IPS DF 6.9 (cell line): Measurements from ENCODE around the gene MYB.
"Not testable (repeated sequence)": the region's sequence is repeated elsewhere in the genome, so short reads cannot be mapped to it uniquely, and the experiment has no call there.

ENCODE experiments used
- DNase-seq: peaks from one replicate; pipeline ENCODE4 v3.0.0-alpha.2; 2013; ENCODE audit warnings: low read depth, low spot score
- H3K27ac ChIP-seq: one replicate; pipeline ENCODE4 v1.5.1; 2013; ENCODE audit warnings: low read length, control low read depth
- H3K27me3 ChIP-seq: 2 replicates; pipeline ENCODE4 v1.6.1; 2013; ENCODE audit warnings: mild to moderate bottlenecking, low read length; ENCODE audit not compliant: control insufficient read depth, insufficient read depth
- H3K36me3 ChIP-seq: 2 replicates; pipeline ENCODE4 v1.6.1; 2013; ENCODE audit warnings: low read length; ENCODE audit not compliant: control insufficient read depth, insufficient read depth
- H3K4me1 ChIP-seq: 2 replicates; pipeline ENCODE4 v1.6.1; 2013; ENCODE audit warnings: low read length; ENCODE audit not compliant: control insufficient read depth, insufficient read depth
- H3K4me3 ChIP-seq: 2 replicates; pipeline ENCODE4 v1.5.1; 2013; ENCODE audit warnings: mild to moderate bottlenecking, low read length
- H3K9me3 ChIP-seq: 2 replicates; pipeline ENCODE4 v1.6.1; 2013; ENCODE audit warnings: low read length, inconsistent platforms; ENCODE audit not compliant: control insufficient read depth, insufficient read depth
- WGBS: extraction: QIAGEN DNeasy Blood & Tissue Kit; methylation state at CpG from one replicate; pipeline ENCODE4 v1.1.7; 2013; ENCODE audit warnings: mixed read lengths, missing lambda C conversion rate; ENCODE audit not compliant: insufficient read length, insufficient coverage; 5-methylcytosine and 5-hydroxymethylcytosine counted together

MYB gene

DNA sequence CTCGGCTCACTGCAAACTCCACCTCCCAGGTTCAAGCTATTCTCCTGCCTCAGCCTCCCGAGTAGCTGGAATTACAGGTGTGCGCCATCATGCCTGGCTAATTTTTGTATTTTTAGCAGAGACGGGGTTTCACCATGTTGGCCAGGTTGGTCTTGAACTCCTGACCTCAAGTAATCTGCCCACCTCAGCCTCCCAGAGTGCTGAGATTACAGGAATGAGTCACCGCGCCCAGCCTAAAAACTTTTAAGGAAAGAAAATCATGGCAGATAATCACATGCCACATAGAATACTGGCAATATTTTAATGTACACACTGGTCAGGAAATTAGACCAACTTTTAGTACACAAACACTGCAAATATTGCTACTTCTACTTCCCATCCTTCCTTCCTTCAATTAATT, 16.7 kb upstream of the MYB start:
- H3K27ac ChIP-seq, H3K9me3 ChIP-seq, H3K4me3 ChIP-seq, H3K36me3 ChIP-seq, H3K27me3 ChIP-seq, H3K4me1 ChIP-seq, DNase-seq: not testable (repeated sequence)
- WGBS: no CpG with 5 or more reads among the region's 6 CpGs

DNA sequence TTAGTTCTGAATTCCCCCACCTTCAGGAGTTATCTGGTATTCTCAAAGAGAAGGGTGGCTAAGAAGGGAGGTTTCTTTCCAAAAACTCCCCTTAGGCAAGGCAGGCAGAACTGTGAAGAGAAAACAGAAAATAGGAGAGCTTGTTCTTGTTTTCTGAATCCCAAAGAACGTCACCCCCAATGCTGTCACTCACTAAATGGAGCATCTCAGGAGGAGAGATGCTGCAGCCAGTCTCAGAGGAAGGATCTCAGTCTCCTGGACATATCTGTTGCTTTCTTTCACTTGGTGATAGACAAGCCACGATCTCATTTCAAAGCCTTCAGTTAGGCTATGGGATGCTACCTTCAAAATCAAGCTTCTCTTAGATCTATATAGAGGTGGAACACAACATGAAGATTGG, 16.1 kb upstream of the MYB start:
- Histone ChIP-seq H3K27me3 (no peaks in the 10 kb centered on the region), H3K27ac (no peak overlapping the region), H3K9me3 (no peaks in the 10 kb centered on the region), H3K4me1 (no peaks in the 10 kb centered on the region), H3K36me3 (no peaks in the 10 kb centered on the region), H3K4me3 (no peak overlapping the region)
- WGBS: no CpG with 5 or more reads among the region's 2 CpGs
- no peak for DNase-seq

DNA sequence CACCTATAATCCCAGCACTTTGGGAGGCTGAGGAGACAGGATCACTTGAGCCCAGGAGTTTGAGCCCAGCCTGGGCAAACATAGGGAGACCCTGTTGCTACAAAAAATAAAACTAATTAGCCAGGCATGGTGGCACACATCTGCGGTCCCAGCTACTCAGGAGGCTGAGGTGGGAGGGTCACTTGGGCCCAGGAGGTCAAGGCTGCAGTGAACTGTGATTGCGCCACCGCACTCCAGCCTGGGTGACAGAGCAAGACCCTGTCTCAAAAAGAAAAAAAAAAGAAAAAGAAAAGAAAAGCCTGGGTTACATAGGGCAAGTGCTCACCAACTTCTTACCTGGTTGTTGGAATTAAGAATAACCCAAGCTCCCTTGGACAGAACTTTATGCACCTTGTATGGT, 14.6 kb upstream of the MYB start:
- Histone ChIP-seq H3K27ac (no peak overlapping the region), H3K36me3 (no peaks in the 10 kb centered on the region), H3K4me1 (no peaks in the 10 kb centered on the region), H3K4me3 (no peak overlapping the region), H3K9me3 (no peaks in the 10 kb centered on the region), H3K27me3 (no peaks in the 10 kb centered on the region)
- no CpG with 5 or more reads among the region's 3 CpGs for WGBS
- no peak for DNase-seq

DNA sequence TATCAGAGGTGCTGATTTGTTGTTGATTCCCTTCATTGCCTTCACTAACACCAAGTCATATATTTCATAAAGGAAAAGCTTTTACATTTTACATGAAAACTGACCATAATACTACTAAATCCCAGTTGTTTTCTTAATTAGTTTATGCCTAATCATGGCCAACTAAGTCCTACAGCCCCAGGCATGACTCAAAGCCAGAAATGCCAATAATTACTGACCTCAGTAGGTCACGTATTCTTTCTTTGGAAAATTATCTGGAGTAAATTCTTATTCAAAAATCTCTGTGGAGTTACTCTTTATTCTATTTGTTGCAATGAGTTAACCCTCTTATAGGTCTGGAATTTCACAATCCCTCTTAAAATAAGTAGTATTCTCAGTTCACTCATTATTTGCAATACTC, 13.5 kb upstream of the MYB start:
- Histone ChIP-seq H3K36me3 (no peaks in the 10 kb centered on the region), H3K4me1 (no peaks in the 10 kb centered on the region), H3K9me3 (no peaks in the 10 kb centered on the region), H3K27me3 (no peaks in the 10 kb centered on the region), H3K4me3 (no peak overlapping the region), H3K27ac (no peak overlapping the region)
- WGBS: no CpG with 5 or more reads among the region's 1 CpG
- DNase-seq: no peak

DNA sequence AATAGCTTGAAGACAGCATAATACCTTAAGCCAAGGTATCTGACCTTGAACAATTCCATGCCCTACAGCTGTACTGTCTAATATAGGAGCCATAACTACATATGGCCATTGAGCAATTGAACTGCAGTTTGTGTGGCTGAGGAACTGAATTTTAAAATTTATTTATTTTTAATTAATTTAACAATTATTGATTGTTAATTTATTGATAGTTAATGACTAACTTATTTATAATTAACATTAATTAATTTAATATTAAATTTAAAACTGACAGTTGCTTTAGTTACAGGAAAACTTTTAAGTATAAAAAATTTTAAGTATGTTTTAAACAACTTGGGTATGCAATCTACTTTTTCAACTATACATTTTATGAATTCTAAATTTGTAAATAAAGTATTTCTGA, 12.3 kb upstream of the MYB start:
- Histone ChIP-seq H3K27me3 (no peaks in the 10 kb centered on the region), H3K27ac (no peak overlapping the region), H3K4me1 (no peaks in the 10 kb centered on the region), H3K4me3 (no peak overlapping the region), H3K36me3 (no peaks in the 10 kb centered on the region), H3K9me3 (no peaks in the 10 kb centered on the region)
- no peak for DNase-seq

DNA sequence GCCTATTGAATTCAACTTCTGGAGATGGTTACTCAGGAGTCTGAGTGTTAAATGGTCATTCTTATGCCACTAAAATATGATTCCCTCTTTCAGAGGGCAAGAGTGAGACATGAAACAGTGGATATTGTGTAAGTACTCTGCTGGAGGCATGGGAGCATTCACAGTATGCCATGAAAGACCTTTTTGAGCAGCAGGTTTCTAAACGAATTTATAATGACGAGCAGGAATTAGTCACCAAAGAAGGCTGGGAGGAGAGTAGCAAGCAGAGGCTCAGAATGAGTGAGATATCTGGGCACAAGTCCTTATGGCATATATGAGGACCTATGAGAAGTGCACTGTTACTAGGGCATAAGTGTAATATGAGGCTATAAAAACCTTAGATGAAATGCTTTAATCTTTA, 10.9 kb upstream of the MYB start:
- H3K27ac ChIP-seq: no peak overlapping the region
- H3K36me3 ChIP-seq: no peaks in the 10 kb centered on the region
- H3K4me1 ChIP-seq: no peaks in the 10 kb centered on the region
- H3K4me3 ChIP-seq: no peak overlapping the region
- no peaks in the 10 kb centered on the region for H3K9me3 ChIP-seq
- no CpG with 5 or more reads among the region's 2 CpGs for WGBS
- H3K27me3 ChIP-seq: no peaks in the 10 kb centered on the region
- DNase-seq: no peak

DNA sequence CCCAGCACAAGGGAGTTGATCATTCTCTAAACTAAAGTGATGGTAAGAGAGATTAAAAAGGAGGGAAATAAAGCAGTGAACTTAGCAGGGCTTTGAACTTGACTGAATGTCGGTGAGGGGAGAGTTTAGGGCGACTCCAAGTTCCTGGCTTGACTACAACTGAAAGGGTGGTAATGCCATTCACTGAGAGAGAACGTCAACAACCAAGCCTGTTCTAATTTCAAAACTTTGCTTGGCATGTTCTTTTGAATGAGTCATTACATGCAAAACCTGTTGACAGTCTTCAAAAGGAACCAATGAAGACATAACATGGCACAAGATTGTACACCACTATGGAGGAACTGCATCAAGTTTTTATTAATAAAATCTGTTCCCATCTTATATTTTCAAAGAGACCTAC, 10.3 kb upstream of the MYB start:
- no peak overlapping the region for H3K4me3 ChIP-seq
- no peaks in the 10 kb centered on the region for H3K36me3 ChIP-seq
- no peak overlapping the region for H3K27ac ChIP-seq
- H3K4me1 ChIP-seq: no peaks in the 10 kb centered on the region
- H3K27me3 ChIP-seq: no peaks in the 10 kb centered on the region
- no peak for DNase-seq
- no CpG with 5 or more reads among the region's 3 CpGs for WGBS
- H3K9me3 ChIP-seq: no peaks in the 10 kb centered on the region

DNA sequence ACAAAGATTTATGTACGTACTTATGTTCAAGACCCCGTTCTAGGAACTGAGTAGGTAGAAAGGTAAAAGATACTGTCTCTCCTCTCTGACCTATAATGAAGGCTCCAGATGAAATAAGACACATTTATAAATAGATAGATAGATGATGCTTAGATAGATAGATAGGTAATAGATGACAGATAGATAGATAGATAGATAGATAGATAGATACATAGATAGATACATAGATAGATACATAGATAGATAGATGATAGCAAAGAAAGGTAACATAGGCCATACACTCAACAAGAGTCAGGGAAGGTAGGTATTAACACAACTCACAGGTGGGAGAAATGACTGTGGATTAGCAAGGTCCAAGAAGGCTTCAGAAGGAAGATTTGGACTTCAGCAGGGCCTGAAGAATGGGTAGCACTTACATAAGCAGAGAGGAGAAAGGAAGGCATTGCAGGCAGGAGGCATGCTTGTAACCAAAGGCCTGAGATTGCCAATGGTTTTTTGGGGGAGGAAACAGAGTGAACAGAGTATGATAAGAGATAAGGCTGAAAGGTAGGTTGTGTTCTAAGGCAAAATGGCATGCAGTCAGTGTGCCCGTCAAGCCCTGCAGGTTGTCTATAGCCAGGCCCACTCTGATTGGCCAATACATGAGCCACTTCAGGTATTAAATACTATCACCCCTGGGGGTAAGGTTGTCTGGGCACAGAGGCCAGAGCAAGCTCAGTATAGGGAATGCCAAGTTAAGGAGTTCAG, 7.7 kb upstream of the MYB start:
- Histone ChIP-seq H3K9me3 (no peaks in the 10 kb centered on the region), H3K4me3 (no peak overlapping the region), H3K27me3 (no peaks in the 10 kb centered on the region), H3K36me3 (no peaks in the 10 kb centered on the region), H3K27ac (no peak overlapping the region), H3K4me1 (no peaks in the 10 kb centered on the region)
- WGBS: no CpG with 5 or more reads among the region's 3 CpGs
- DNase-seq: no peak

DNA sequence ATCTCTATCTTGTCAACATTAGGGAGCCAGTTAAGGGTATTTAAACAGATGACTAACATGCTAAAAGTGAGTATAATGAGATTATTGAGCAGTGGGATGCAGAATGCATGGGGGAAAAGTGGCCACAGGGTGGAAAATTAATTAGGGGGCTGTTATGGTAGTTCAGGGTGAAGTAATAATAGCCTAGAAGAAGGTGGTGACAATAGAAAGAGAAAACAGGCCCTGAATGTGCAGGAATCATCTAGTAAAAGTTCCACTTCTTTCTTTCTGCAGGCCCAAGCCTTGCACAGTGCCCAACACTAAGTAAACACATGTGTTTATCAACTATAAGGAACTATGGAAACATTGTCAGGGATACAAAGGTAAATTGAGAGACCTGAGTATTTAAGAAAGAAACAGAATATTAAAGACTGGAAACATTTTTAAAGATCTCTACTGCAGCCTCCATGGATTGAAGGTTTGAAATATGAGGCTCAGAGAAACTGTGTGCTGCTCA, 7.1 kb upstream of the MYB start:
- H3K4me3 ChIP-seq: no peak overlapping the region
- H3K4me1 ChIP-seq: no peaks in the 10 kb centered on the region
- H3K27ac ChIP-seq: no peak overlapping the region
- no peaks in the 10 kb centered on the region for H3K27me3 ChIP-seq
- no peaks in the 10 kb centered on the region for H3K36me3 ChIP-seq
- DNase-seq: no peak
- no peaks in the 10 kb centered on the region for H3K9me3 ChIP-seq

DNA sequence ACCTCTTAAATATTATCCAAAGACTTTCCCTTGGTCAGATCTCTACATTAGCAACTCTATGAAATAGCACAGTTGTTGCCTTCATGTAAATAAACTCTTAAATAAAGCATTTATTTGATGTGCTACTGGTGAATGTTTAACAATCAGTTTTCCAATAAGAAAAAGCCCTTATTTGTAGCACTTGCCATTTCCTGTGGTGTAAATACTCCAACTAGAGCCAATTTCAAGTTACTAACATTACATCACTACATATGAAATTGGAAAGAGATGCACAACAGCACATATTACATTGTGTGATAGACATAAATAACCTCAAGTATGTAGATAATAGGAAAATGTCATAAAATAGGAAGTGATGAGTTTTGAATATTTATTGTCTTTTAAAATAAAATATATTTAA, 5.0 kb upstream of the MYB start:
- Histone ChIP-seq H3K4me3 (no peak overlapping the region), H3K27ac (no peak overlapping the region), H3K36me3 (no peaks in the 10 kb centered on the region), H3K4me1 (no peaks in the 10 kb centered on the region), H3K9me3 (no peaks in the 10 kb centered on the region), H3K27me3 (no peaks in the 10 kb centered on the region)
- no peak for DNase-seq

DNA sequence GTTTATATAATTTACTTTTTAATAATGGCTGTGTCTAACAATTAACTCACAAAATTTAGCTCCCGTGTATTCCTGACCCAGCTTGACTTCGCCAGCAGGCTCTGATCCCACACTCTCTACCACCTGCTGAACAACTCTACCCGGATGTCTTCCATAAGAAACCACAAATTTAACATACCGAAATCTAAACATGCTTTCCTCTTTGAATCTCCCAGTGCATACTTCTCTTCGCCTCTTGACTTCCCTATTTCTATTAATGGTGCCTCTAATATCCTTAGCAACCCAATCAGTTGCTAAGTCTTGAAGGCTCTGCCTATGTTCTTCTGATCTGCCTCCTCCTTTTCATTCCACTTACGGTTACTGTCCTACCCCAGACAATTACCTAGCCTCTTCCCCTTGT, 4.6 kb upstream of the MYB start:
- no peaks in the 10 kb centered on the region for H3K27me3 ChIP-seq
- no peaks in the 10 kb centered on the region for H3K9me3 ChIP-seq
- no peak overlapping the region for H3K27ac ChIP-seq
- H3K4me3 ChIP-seq: no peak overlapping the region
- no peaks in the 10 kb centered on the region for H3K4me1 ChIP-seq
- no peak for DNase-seq
- no peaks in the 10 kb centered on the region for H3K36me3 ChIP-seq
- WGBS: 100% methylated on average over 2 of the region's 6 CpGs
